ENCODE data around the gene PCDH19.

The PCDH19 gene

DNA sequence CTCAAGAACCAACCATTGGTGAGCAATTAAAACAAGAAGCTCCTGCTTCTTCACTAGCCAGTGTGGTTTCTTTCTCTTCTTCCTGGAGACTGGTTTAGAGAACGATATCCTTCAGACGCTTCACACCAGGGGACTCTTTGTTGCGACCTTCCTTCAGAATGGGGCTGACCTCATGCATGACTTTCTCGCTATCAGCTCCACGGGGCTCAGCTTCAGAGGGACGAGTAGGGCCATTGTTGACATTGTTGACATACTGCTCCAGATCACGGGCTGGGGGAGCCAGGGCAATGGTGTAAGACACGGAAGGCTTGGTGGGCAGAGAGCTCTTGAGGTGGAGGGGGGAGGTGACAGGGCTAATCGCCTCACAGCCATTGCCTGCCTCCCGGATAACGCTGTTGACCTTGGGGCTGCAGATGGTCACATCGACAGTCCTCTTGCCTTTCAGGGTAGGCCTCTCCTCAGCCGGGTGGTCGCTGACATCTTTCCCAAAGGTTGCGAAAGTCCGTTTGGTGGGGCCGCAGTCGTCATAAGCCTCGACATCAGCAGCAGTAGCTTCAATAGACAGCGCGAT, 113.8 kb downstream of the PCDH19 start:
- DNase-seq = no peak

DNA sequence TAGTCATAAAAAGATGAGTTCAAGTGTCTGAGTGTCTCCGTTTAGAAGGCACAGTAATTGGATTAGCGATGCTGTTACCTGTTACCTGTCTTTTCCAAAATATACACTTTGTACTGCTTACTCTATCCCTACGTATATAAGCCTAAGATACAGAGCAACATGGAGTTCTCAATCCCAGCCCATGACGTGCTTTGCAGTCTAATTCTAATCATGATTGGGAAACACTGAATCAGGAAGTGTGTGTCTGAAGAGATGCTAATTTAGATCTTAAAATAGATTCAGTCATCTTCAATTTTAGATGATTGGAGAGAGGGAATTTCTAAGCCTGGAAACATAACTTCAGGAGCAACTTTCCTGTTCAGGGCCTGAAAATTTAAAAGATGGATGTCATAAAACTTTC, 115.1 kb downstream of the PCDH19 start:
- no peak for DNase-seq

DNA sequence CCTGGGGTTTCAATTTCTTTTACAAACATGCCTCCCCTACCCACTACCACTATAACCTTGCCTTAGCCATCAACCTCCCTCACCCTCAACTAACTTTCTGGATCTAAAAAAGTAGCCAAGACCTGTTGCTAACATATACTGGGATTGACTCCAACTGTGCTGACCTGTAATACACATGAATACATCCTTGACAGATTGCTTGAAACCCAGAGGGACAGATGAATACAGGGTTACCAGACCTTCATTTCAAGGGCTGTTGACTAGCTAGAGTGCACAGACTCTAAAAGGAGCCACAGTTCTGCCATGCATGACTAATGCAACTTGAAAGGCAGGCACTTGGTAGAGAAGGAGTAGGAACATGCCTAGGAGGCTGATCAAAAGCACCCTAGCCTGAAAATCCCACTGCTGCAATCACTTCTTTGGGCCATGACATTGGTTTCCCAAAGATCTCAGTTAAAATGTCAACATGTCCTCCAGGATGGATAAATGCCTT, 121.0 kb downstream of the PCDH19 start:
- DNase-seq = no peak

DNA sequence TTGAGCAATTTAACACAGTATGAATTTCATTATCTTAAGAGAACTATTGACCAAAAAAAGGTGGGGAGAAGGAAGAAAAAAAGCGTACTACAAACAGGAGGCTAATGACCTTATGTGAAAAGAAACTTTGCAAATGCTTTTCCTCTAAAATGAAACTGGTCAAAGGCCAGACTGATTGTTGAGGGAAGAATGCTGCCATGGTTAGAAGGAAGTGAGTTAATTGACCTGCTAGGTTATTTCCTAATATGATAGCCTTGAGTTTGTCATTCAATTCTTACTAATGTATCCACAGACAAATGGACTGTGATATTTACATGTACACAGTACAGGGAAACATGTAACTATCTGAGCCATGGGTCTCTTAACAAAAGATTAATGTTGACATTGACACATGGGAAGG, 132.8 kb downstream of the PCDH19 start:
- DNase-seq = no peak

DNA sequence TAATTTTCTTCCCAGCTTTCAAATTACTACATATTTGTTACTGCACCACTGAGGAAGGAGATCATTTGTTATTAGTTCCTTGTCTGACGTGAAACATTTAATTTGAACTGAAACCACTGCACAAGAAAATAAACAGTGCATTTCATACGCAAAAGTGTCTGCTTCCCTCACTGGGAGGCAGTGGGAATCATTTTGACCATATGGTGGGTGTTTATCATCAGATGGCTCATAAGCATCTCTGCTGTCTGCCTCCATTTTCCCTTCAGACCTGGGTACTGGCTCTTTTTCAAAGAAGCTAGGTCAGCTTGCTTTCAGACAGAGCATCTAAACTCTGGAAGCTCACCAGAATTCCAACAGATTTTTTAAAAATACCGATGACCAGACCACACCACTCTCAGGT, 135.2 kb downstream of the PCDH19 start:
- no peak for DNase-seq

DNA sequence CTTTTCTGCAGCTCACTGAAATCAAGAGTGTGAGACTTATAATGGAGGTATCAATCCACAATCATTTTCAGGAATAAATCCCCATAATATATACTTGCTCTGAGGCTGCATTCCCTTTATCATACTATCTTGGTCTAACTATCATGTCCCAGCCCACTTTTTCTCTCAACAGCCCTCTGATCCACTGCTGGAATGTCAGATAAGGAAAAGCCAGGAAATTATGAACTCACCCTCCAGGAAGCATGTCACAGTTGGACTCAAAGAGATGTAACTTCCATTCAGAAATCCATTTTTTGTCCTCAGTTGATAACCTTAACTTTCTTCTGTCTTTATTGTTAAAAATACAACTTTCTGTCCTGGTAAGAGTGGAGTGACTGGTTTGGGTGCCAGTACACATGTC, 144.9 kb downstream of the PCDH19 start:
- no peak for DNase-seq

DNA sequence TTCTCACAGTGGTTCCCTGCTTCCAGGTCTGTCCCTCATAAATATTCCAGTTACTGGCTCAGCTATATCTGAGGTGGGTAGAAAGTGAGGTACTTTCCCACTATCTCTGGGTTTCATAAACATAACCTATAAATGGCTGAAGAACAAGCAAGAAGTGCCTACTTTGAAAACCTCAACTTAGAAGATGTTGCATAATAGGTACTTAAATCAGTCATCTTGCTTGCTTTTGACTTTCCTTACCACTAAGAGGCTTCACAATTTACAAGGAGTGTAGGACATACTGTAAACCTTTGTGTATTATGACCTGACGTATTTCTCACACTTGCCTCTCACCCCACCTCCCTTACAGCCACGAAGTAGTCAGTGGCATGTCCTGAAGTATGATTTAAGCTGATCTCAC, 145.9 kb downstream of the PCDH19 start:
- no peak for DNase-seq

DNA sequence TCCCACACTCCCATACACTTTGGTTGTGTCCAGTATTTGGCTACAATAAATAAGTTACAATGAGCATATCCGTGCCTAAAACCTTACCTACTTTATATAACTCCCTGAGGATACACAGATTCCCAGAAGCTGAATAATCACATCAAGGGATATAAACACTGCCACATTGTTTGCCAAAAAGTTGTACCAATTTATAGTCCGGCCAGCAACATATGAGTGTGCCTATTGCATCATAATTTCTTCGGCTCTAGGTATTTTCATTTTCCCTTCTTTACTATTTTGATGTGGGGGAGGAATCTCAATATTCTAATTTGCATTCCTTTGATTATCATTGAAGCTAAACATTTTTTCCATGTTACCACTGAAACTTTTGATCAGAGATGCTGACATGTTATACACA, 146.4 kb downstream of the PCDH19 start:
- no peak for DNase-seq

DNA sequence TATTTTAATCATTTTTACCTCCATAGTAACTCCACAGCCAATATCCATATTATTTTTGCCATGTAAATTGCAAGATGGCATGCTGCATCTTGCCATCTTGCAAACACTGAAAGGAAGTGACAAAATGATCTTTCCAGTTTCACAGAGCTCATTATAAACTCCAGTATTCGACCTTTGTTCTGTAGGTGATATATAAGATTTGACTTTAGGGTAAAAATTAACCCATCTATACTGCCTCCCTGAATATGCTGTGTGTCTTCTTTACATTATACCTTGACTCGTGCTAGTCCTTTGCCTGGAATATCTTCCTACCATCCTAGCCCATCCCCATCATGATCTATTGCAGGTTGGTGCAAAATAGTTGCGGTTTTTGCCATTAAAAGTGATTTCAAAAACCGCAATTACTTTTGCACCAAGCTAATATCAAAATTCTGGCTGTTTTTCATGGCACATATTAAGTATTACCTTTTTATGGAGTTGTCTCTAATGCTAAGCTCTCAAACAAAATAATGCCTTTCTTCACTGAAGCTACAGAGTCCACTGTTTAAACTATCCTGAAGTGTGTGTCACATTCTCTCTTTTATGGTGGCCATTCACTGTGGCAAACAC, 161.1 kb downstream of the PCDH19 start:
- no peak for DNase-seq

DNA sequence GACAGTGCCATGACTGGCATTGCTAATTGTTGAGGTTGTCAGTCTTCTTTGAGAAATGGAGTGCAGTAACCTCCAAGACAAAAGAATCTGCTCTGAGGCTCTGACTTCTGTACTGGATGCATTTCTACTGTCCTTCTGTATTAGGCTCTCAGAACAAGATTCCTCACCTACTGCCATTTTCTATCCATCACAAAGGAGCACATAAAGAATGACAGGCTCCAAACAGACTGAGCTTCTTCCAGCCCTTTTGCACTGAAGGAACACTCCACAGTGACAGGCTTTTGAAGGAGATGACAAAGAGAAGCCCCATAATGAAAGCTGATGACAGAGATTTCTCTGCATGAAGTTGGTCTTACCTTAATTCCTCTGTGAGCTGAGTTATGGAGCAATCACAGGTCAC, 162.2 kb downstream of the PCDH19 start:
- no peak for DNase-seq

DNA sequence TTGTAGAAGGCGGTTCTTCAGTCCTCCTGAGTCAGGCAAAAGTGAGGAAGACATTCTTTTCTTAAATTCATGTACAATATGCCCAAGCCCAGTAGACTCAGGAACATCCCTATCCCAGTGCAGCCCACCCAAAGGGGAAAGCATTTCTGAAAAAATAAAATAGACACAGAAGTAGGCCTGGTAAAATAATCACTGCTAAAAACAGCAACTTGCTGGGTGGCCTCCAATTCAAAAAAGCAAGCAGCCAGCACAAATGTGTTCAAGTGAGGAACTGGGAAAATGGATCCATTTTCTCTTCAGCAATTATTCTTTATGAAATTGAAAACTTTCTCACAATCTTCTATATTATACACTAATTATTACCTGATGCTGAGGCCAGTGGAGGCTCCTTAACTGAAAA, 165.4 kb downstream of the PCDH19 start:
- no peak for DNase-seq
